ELF-1 (cell line): ENCODE measurements around the gene CNTFR.
A peak's percentile ranks its signal among the peaks of the same experiment; 100 is the strongest.

ENCODE experiments used
- DNase-seq: peaks from one replicate; pipeline ENCODE4 v3.0.0-alpha.2; 2016; ENCODE audit warnings: low read depth, low spot score

Gene CNTFR

GRCh38 chr9:34507966-34508365 is 81.6 kb downstream of the CNTFR start:
- DNase-seq, result no peak

GRCh38 chr9:34507556-34507955 is 82.0 kb downstream of the CNTFR start:
- DNase-seq, result no peak

GRCh38 chr9:34506623-34507022 is 82.9 kb downstream of the CNTFR start:
- DNase-seq, result no peak

- DNase-seq, result no peak
Measured at GRCh38 chr9:34505370-34506120, 84.0 kb downstream of the CNTFR start.

- DNase-seq, result no peak
Measured at GRCh38 chr9:34503406-34503805, 86.1 kb downstream of the CNTFR start.

- no peak for DNase-seq
Measured at GRCh38 chr9:34502891-34503290, 86.6 kb downstream of the CNTFR start.

- DNase-seq, result no peak
Measured at GRCh38 chr9:34502471-34502870, 87.1 kb downstream of the CNTFR start.

GRCh38 chr9:34501889-34502425 is 87.6 kb downstream of the CNTFR start:
- peak; percentile 55 for DNase-seq
